GM11168 (cell line): ENCODE results near the gene MUC22.
"Not testable (repeated sequence)": the region's sequence is repeated elsewhere in the genome, so short reads cannot be mapped to it uniquely, and the experiment has no call there.

Experiments used
- in situ Hi-C: fragments of 300-500 bp; cut with MboI; formaldehyde crosslinking; loops from one replicate; pipeline ENCODE4 v1.12.0; 2022; ENCODE audit warnings: low sequenced_read_pairs; ENCODE audit not compliant: unreplicated experiment

Gene MUC22

GRCh38 chr6:31035862-31036497 lies 25.7 kb downstream of the MUC22 start:
- in situ Hi-C loops = no loop called here

GRCh38 chr6:31037169-31037568 lies 26.9 kb downstream of the MUC22 start:
- in situ Hi-C loops = no loop called here

GRCh38 chr6:31037682-31038081 lies 27.4 kb downstream of the MUC22 start:
- in situ Hi-C loops = no loop called here

GRCh38 chr6:31038559-31038958 lies 28.3 kb downstream of the MUC22 start:
- in situ Hi-C loops = no loop called here

GRCh38 chr6:31040801-31041200 lies 30.5 kb downstream of the MUC22 start:
- in situ Hi-C loops = no loop called here

GRCh38 chr6:31041372-31041974 lies 31.2 kb downstream of the MUC22 start:
- in situ Hi-C loops = no loop called here

- in situ Hi-C loops = no loop called here
Observed at GRCh38 chr6:31042806-31043205, 32.5 kb downstream of the MUC22 start.

GRCh38 chr6:31048099-31048498 lies 37.8 kb downstream of the MUC22 start:
- in situ Hi-C loops = no loop called here

GRCh38 chr6:31049518-31049917 lies 39.2 kb downstream of the MUC22 start:
- in situ Hi-C loops = no loop called here

- in situ Hi-C loops = not testable (repeated sequence)
Observed at GRCh38 chr6:31053187-31053586, 42.9 kb downstream of the MUC22 start.

GRCh38 chr6:31053873-31054272 lies 43.6 kb downstream of the MUC22 start:
- in situ Hi-C loops = no loop called here

- in situ Hi-C loops = no loop called here
Observed at GRCh38 chr6:31055441-31055840, 45.2 kb downstream of the MUC22 start.

- in situ Hi-C loops = no loop called here
Observed at GRCh38 chr6:31057426-31058003, 47.2 kb downstream of the MUC22 start.

GRCh38 chr6:31058128-31058894 lies 48.0 kb downstream of the MUC22 start:
- in situ Hi-C loops = no loop called here

- in situ Hi-C loops = no loop called here
Observed at GRCh38 chr6:31060145-31060544, 49.9 kb downstream of the MUC22 start.

- in situ Hi-C loops = no loop called here
Observed at GRCh38 chr6:31063906-31064435, 53.7 kb downstream of the MUC22 start.

GRCh38 chr6:31065556-31065955 lies 55.3 kb downstream of the MUC22 start:
- in situ Hi-C loops = no loop called here

GRCh38 chr6:31067028-31067427 lies 56.8 kb downstream of the MUC22 start:
- in situ Hi-C loops = not testable (repeated sequence)

- in situ Hi-C loops = not testable (repeated sequence)
Observed at GRCh38 chr6:31067891-31068668, 57.8 kb downstream of the MUC22 start.

- in situ Hi-C loops = no loop called here
Observed at GRCh38 chr6:31068669-31069340, 58.5 kb downstream of the MUC22 start.
